GM12878 (cell line): ENCODE results near the gene ZMIZ1. TPM values are rescaled to one million over a fixed set of nuclear protein-coding genes. Genes with fewer than 3 reads are reported as not detected.

Experiments used
- ATAC-seq: fragments of 200-7000 bp; cut with Tn5 transposase; 3 replicates; pipeline ENCODE4 v1.9.1; 2020; ENCODE audit warnings: mild to moderate bottlenecking, moderate library complexity
- BruUV-seq: library from RNA; stranded (reverse); fragments of 400-500 nt; replicated peaks from 2 replicates; lab custom pipeline; 2021; lab: Mats Ljungman, UMichigan
- CTCF ChIA-PET: fragments of 300-600 bp; sonication (Branson Sonifier 250); formaldehyde crosslinking; extraction: SDS; loops from one replicate; lab custom pipeline; 2021; ENCODE audit warnings: inconsistent platforms; lab: Yijun Ruan, JAX
- POLR2A ChIA-PET: fragments of 350-600 bp; formaldehyde crosslinking; extraction: SDS; loops from one replicate; lab custom pipeline; 2021; ENCODE audit warnings: inconsistent platforms; lab: Charles Lee
- RAD21 ChIA-PET: fragments of 300-600 bp; sonication (Branson Sonifier 250); formaldehyde crosslinking; loops from one replicate; lab custom pipeline; 2023; ENCODE audit warnings: antibody characterized with exemption; ENCODE audit not compliant: unreplicated experiment; lab: Charles Lee
- SMC1A ChIA-PET: fragments of 300-600 bp; sonication (Branson Sonifier 250); formaldehyde crosslinking; loops from one replicate; lab custom pipeline; 2023; ENCODE audit not compliant: unreplicated experiment, uncharacterized antibody; lab: Charles Lee
- DNase-seq: peaks from one replicate; pipeline ENCODE4 v3.0.0-alpha.2; 2011; ENCODE audit warnings: low read depth, low spot score
- FAIRE-seq: peaks from 3 replicates; lab custom pipeline; 2011; peaks lifted over from hg19 to GRCh38; lab: Jason Lieb, UNC
- H2AFZ ChIP-seq: 2 replicates; pipeline ENCODE4 v1.6.0; 2011; ENCODE audit warnings: low read depth, low read length, control low read depth; ENCODE audit not compliant: control insufficient read depth
- H3K27ac ChIP-seq: 2 replicates; pipeline ENCODE4 v1.5.1; 2011; ENCODE audit warnings: control low read depth; ENCODE audit not compliant: control insufficient read depth, insufficient read depth
- H3K27me3 ChIP-seq, 2 experiments: replicated peaks in 1 of 2; 2 replicates each; pipeline versions ENCODE4 v1.6.0 to v1.6.1; 2011; ENCODE audit warnings: low read length in 1 of 2; ENCODE audit not compliant: control insufficient read depth in 2 of 2, insufficient read depth in 2 of 2
- H3K36me3 ChIP-seq, 2 experiments: 2 replicates each; pipeline ENCODE4 v1.5.1; 2011; ENCODE audit warnings: low read length in 1 of 2; ENCODE audit not compliant: control insufficient read depth in 2 of 2, insufficient read depth in 2 of 2
- H3K4me1 ChIP-seq: 2 replicates; pipeline ENCODE4 v1.6.1; 2011; ENCODE audit warnings: mild to moderate bottlenecking, low read length, moderate library complexity, mixed read lengths; ENCODE audit not compliant: control insufficient read depth, insufficient read depth
- H3K4me2 ChIP-seq: 2 replicates; pipeline ENCODE4 v1.6.0; 2011; ENCODE audit warnings: control low read depth; ENCODE audit not compliant: control insufficient read depth, insufficient read depth
- H3K4me3 ChIP-seq: fragments of 200-600 bp; sonication (generic); 2 replicates; pipeline ENCODE4 v1.5.1; 2016
- H3K79me2 ChIP-seq: 2 replicates; pipeline ENCODE4 v1.6.0; 2011; ENCODE audit warnings: low read length; ENCODE audit not compliant: control insufficient read depth, insufficient read depth
- H3K9ac ChIP-seq: 2 replicates; pipeline ENCODE4 v1.8.0; 2011; ENCODE audit warnings: low read length, control low read depth, mixed read lengths; ENCODE audit not compliant: control insufficient read depth, insufficient read depth
- H3K9me3 ChIP-seq: replicated peaks from 3 replicates; pipeline ENCODE4 v1.5.1; 2011; ENCODE audit warnings: mild to moderate bottlenecking, low read length; ENCODE audit not compliant: control insufficient read depth, insufficient read depth
- H4K20me1 ChIP-seq: 2 replicates; pipeline ENCODE4 v1.6.0; 2011; ENCODE audit not compliant: control insufficient read depth, insufficient read depth
- FOXK2 ChIP-seq: fragments of 450-650 bp; IDR thresholded peaks from 2 replicates; pipeline ENCODE4 v1.6.1; 2017; ENCODE audit warnings: mild to moderate bottlenecking, moderate library complexity
- KLF5 ChIP-seq: fragments of 450-650 bp; IDR thresholded peaks from 2 replicates; pipeline ENCODE4 v1.6.1; 2014; ENCODE audit warnings: mild to moderate bottlenecking; ENCODE audit not compliant: partially characterized antibody
- NBN ChIP-seq: fragments of 450-650 bp; IDR thresholded peaks from 2 replicates; pipeline ENCODE4 v1.6.1; 2016
- NRF1 ChIP-seq: conservative IDR thresholded peaks from 2 replicates; pipeline ENCODE4 v1.6.1; 2011; ENCODE audit warnings: mild to moderate bottlenecking, low read depth, low read length, improper control_type of control experiment
- PAX8 ChIP-seq: fragments of 450-650 bp; IDR thresholded peaks from 2 replicates; pipeline ENCODE4 v1.6.1; 2017; ENCODE audit warnings: mild to moderate bottlenecking, moderate library complexity
- RELA ChIP-seq: fragments of 450-650 bp; IDR thresholded peaks from 2 replicates; pipeline ENCODE4 v1.8.0; 2014; ENCODE audit warnings: borderline replicate concordance; ENCODE audit not compliant: partially characterized antibody
- RUNX3 ChIP-seq: IDR thresholded peaks from 2 replicates; pipeline ENCODE4 v1.6.1; 2012; ENCODE audit warnings: low read length, inconsistent platforms
- TBL1XR1 ChIP-seq: IDR thresholded peaks from 2 replicates; pipeline ENCODE4 v1.6.1; 2012; ENCODE audit warnings: low read depth, low read length, improper control_type of control experiment
- YBX1 ChIP-seq: fragments of 450-650 bp; IDR thresholded peaks from 2 replicates; pipeline ENCODE4 v1.6.1; 2016; ENCODE audit warnings: antibody characterized with exemption
- ZNF207 ChIP-seq: fragments of 450-650 bp; IDR thresholded peaks from 2 replicates; pipeline ENCODE4 v1.6.1; 2014; ENCODE audit warnings: antibody characterized with exemption, mild to moderate bottlenecking, borderline replicate concordance
- ZNF24 ChIP-seq: fragments of 450-650 bp; IDR thresholded peaks from 2 replicates; pipeline ENCODE4 v1.6.1; 2017; ENCODE audit warnings: antibody characterized with exemption, mild to moderate bottlenecking
- ZSCAN29 ChIP-seq: fragments of 450-650 bp; IDR thresholded peaks from 2 replicates; pipeline ENCODE4 v1.6.1; 2017; ENCODE audit warnings: mild to moderate bottlenecking, moderate library complexity
- WGBS: methylation state at CpG from one replicate; pipeline ENCODE4 v1.1.6; 2016; ENCODE audit warnings: low lambda C conversion rate; ENCODE audit not compliant: insufficient replicate concordance, insufficient coverage; ENCODE audit errors: missing lambda C conversion rate; 5-methylcytosine and 5-hydroxymethylcytosine counted together
- in situ Hi-C: fragments of 300-500 bp; cut with MboI; formaldehyde crosslinking; loops from 9 replicates; pipeline ENCODE4 v1.14.3; 2018; ENCODE audit warnings: mixed read lengths
- intact Hi-C: fragments of 100-400 bp; cut with micrococcal nuclease; formaldehyde crosslinking; loops from one replicate; pipeline ENCODE4 v1.14.2; 2022; ENCODE audit not compliant: unreplicated experiment
- polyA plus RNA-seq, 11 experiments: library from polyadenylated mRNA; depleted of rRNA in 4 of 11; unstranded in 6 of 11; stranded (reverse) in 5 of 11; fragments of >200 nt; fragmentation: Nextera tagmentation in 4 of 11; fragmentation: Illumina TruSeq in 1 of 11; extraction: Ambion mirVana in 4 of 11; extraction: Trizol in 1 of 11; gene quantifications; 1 replicate in 1 of 11; 2 replicates in 10 of 11; pipeline versions ENCODE4 v1.2.1 to v1.2.3, GENCODE V29; 2011 to 2016; ENCODE audit warnings: inconsistent platforms in 2 of 11, missing spikeins in 2 of 11, low read depth in 1 of 11
- total RNA-seq, 4 experiments: library from RNA; depleted of rRNA in 3 of 4; stranded (reverse); fragments of >200 nt in 3 of 4; fragmentation: Illumina TruSeq in 1 of 4; extraction: Trizol in 1 of 4; gene quantifications; 2 replicates each; pipeline versions ENCODE4 v1.2.1 to v1.2.3, GENCODE V29; 2013 to 2021
- TF ChIP-seq, protein P1 (sequence below): IDR thresholded peaks from 2 replicates; pipeline ENCODE4 v1.6.1; 2011; ENCODE audit warnings: low read depth, mild to moderate bottlenecking, low read length, moderate library complexity, borderline replicate concordance; ENCODE audit errors: extremely low read depth
- TF ChIP-seq, protein P2 (sequence below): IDR thresholded peaks from 2 replicates; pipeline ENCODE4 v1.6.1; 2012; ENCODE audit warnings: improper control_type of control experiment, low read depth, low read length; ENCODE audit not compliant: insufficient replicate concordance
- TF ChIP-seq, protein P3 (sequence below): IDR thresholded peaks from 2 replicates; pipeline ENCODE4 v1.6.1; 2012; ENCODE audit warnings: low read depth, low read length, improper control_type of control experiment

Gene ZMIZ1
- total and polyA plus RNA-seq, 10 of the 15 experiments (the other 5 are each of a cell fraction or from before 2014, with no cell fraction given): 3.1 to 82.3 (median 14.9) TPM

DNA sequence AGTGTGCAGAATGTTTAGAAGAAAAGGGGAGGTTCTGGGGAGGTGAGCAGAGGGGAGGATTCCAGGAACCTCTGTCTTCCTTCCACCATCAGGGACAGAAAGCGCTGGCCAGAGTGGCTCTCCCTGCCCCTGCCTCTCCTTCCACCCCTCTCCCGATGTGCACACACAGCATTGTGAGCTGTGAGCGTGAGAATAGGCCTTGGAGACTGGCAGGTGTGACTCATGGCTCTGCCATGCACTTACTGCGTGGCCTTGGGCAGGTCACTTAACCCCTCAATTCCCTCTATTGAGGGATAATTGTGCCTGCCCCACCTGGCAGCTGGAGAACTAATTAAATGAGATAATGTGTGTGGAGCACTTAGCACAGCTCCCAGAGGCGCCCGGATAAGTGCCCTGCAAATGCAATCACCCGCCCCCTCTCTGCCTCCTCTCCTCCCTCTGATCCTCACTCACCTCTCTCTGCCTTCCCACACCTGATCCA, 115.4 kb downstream of the ZMIZ1 start:
- intact Hi-C loops: no loop called here
- Histone ChIP-seq H3K36me3 (no peaks in the 10 kb centered on the region), H3K9me3 (no peaks in the 10 kb centered on the region), H2AFZ (no peak overlapping the region), H3K27me3 (no peaks in the 10 kb centered on the region), H3K79me2 (no peaks in the 10 kb centered on the region), H4K20me1 (no peaks in the 10 kb centered on the region), H3K4me1 (no peaks in the 10 kb centered on the region), H3K9ac (no peak overlapping the region), H3K27ac (no peak overlapping the region), H3K4me2 (no peak overlapping the region), H3K4me3 (no peak overlapping the region)
- no TSS peak for BruUV-seq
- no peak for FAIRE-seq
- ChIA-PET RAD21 (no interaction called here), CTCF (interaction anchor here (1.1 kb wide), 1 partner anchor 11 kb away, joined by 7 read pairs; no protein-coding TSS in a partner anchor), SMC1A (no interaction called here), POLR2A (no interaction called here)
- no peak for DNase-seq
- ATAC-seq: no peak
- in situ Hi-C loops: no loop called here
- 34% methylated on average over 7 of the region's 7 CpGs for WGBS
- TF ChIP-seq, protein P1, sequence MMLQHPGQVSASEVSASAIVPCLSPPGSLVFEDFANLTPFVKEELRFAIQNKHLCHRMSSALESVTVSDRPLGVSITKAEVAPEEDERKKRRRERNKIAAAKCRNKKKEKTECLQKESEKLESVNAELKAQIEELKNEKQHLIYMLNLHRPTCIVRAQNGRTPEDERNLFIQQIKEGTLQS: no peak
- TF ChIP-seq TBL1XR1: no peak
- TF ChIP-seq ZSCAN29: no peak
- no peak for TF ChIP-seq RUNX3
- no peak for TF ChIP-seq FOXK2
- no peak for TF ChIP-seq NBN
- TF ChIP-seq, protein P2, sequence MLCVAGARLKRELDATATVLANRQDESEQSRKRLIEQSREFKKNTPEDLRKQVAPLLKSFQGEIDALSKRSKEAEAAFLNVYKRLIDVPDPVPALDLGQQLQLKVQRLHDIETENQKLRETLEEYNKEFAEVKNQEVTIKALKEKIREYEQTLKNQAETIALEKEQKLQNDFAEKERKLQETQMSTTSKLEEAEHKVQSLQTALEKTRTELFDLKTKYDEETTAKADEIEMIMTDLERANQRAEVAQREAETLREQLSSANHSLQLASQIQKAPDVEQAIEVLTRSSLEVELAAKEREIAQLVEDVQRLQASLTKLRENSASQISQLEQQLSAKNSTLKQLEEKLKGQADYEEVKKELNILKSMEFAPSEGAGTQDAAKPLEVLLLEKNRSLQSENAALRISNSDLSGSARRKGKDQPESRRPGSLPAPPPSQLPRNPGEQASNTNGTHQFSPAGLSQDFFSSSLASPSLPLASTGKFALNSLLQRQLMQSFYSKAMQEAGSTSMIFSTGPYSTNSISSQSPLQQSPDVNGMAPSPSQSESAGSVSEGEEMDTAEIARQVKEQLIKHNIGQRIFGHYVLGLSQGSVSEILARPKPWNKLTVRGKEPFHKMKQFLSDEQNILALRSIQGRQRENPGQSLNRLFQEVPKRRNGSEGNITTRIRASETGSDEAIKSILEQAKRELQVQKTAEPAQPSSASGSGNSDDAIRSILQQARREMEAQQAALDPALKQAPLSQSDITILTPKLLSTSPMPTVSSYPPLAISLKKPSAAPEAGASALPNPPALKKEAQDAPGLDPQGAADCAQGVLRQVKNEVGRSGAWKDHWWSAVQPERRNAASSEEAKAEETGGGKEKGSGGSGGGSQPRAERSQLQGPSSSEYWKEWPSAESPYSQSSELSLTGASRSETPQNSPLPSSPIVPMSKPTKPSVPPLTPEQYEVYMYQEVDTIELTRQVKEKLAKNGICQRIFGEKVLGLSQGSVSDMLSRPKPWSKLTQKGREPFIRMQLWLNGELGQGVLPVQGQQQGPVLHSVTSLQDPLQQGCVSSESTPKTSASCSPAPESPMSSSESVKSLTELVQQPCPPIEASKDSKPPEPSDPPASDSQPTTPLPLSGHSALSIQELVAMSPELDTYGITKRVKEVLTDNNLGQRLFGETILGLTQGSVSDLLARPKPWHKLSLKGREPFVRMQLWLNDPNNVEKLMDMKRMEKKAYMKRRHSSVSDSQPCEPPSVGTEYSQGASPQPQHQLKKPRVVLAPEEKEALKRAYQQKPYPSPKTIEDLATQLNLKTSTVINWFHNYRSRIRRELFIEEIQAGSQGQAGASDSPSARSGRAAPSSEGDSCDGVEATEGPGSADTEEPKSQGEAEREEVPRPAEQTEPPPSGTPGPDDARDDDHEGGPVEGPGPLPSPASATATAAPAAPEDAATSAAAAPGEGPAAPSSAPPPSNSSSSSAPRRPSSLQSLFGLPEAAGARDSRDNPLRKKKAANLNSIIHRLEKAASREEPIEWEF: no peak
- TF ChIP-seq NRF1: no peak
- TF ChIP-seq ZNF24: no peak
- TF ChIP-seq YBX1: no peak
- TF ChIP-seq, protein P3, sequence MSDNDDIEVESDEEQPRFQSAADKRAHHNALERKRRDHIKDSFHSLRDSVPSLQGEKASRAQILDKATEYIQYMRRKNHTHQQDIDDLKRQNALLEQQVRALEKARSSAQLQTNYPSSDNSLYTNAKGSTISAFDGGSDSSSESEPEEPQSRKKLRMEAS: no peak
- no peak for TF ChIP-seq RELA
- no peak for TF ChIP-seq PAX8
- TF ChIP-seq ZNF207: no peak
- TF ChIP-seq KLF5: no peak
